NCI-H187 treated with DMSO at 0.1 percent for 48 hours (cell line): ENCODE data around the gene NCAM1.

Experiments
- DNase-seq: peaks from one replicate; lab custom pipeline; 2025; lab: John Stamatoyannopoulos, UW

NCAM1 gene

DNA sequence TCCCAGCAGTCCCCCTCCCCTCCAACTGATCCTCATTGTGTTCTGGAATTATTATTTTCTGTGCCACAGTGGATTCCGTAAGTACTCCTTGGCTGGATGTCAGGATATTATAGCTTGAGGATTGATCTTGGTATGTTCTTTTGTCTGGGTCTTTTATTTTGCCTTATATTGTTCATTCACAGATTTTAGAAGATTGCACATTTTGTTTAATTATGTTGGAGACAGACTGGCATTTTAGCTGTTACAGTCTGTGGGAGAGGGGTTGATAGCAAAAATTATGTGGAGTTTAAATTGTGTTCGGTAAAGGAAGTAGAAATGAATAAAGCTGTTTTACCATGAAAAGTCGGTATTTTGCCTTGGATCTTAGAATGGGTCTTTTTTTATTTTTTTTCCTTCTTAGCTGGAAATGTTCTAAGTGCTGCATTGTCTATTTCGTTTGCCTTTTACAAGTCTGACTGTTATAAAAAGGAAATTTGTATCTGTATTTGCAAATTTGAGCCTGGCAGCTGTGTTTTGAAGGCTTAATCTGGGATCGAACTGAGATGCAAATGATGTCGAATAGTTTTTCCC is 211.2 kb downstream of the NCAM1 start:
- DNase-seq = no peak

DNA sequence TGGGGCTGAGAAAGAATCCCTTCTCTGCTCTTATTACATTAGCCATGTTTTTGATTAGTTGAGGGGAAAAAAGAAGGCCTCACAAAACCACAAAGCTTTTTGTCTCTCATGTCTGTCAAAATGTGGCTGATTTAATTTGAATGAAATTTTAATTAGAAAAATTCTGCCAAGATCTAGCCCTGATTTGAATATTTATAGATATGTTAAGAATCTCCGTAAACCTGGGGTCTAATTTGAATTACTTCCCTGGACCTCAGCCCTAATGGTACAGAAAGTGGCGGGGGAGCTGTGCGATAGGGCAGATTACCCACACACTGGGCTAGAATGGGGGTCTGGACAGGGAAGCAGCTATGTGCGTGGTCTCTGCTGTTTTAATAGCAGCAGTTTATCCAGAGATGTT is 211.9 kb downstream of the NCAM1 start:
- DNase-seq = no peak

DNA sequence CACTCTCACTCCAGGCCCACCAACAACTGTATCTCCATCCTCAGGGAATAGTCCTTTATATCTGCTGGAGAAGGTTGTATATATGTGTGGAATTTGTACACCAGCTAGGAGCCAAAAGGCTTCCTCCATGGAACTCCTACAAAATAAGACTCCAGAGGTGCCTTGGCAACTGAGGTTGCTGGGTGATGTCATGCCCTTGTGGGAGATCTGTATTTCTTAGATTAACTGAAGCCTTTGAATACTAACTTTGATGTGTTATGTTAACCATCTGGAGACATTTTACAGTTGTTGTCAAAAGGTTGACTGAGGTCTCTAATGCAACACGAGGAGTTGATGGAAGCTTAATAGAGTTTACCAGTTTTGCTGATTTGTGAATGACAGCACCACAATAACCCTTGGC is 213.7 kb downstream of the NCAM1 start:
- DNase-seq = no peak

DNA sequence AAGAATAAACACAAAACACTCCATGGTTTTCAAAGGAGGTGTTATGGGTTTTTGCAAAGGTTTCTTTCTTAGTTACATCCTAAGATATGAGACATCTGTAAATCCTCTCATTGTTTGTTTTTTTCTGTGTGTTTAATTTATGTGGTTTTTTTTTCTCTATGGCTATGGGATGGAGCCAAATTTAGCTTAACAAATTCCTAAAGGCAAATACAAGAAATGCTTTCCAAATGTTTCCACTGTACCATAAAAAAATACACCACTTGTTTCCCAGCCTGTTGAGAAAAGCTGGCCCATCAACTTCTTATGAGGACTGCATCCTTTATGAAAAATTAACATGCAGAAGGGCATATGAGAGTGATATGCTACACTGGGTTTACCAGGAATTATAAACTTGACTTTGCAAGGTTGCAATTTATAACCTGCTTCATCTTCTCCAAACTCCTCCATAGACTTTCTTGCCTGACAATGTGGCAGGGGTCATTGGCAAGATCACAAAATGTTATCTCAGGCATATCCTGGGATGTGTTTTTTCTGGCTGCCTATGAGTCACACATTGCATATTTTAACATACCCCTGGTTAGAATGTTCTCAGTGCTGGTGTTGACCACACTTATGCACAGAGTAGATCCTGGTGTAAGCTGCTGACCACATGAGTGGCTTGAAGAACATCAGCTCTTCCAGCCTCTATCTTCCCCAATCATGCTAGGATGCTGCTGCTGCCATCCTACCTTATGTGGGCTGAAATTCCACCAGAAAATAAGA is 215.6 kb downstream of the NCAM1 start:
- no peak for DNase-seq

DNA sequence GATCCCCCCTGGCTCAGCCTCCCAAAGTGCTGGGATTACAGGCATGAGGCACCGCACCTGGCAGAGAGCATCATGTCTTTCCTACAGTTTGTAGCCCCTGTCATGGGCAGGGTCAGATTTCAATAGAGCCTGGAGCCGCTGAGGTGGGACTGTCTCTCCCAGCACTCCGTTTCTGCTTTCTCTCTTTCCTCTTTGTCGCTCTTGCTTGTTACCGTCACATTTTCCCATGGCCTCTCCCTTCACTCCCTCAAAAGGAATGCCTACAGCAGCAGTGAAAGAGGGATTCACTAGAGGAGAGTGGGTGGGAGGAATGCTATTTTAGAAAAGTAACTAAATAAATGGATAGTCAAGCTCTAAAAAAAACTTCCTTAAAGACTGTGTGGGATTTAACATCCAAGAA is 216.5 kb downstream of the NCAM1 start:
- no peak for DNase-seq

DNA sequence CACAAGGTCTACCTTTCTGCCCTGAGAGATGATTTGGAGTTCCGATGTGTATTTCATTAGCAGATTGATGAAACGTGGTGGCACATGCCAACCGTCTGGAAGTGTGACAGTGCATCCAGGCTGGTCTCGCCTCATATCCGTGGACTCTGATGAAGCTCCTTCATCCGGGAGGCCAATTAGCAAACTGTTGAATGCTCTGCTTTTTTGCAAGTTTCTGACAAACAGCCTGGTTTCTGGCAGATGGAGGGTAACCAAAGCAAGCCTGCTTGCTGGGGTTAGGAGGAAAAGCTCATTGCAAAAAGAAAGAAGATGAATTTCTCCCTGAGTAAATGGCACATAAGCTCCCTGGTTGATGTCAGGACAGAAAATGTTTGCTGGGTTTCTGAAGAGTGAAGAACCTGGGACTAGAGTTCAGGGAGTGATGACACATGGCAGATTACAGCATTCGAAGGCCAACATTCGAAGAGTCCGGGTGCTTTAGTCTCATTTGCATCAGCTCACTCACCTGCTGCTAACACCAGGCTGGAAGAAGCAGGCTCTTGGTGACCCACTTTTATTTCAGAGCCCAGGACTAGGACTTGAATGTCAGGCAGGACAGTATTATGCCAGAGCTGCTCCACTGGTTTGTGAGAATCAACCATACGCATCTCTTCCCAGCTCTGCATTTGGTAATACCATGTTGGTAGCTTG is 217.3 kb downstream of the NCAM1 start:
- no peak for DNase-seq

DNA sequence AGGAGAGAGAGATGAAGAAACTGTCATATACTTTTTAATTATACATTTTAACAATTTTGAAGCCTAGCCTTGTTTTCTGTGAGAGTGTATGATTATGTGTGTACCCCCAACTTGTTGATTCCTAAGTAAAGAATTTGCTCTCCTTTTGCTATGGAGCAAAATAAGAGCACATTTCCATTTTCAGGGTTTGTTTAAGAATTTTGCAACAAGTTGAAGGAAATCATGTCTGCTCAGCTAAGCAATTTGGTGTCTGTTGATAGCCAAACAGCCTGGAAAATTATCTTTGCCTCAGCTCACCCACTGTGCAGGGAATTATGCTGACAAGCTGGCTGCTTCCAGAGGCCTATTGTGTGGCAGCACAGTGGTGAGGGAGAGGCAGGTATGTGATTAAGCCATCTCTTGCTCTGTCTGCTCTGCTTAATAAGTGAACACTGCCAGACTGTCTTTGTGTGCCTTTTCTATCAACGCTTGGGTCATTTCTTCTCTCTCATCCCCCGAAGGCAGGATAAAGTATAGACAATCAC is 218.0 kb downstream of the NCAM1 start:
- DNase-seq = no peak

DNA sequence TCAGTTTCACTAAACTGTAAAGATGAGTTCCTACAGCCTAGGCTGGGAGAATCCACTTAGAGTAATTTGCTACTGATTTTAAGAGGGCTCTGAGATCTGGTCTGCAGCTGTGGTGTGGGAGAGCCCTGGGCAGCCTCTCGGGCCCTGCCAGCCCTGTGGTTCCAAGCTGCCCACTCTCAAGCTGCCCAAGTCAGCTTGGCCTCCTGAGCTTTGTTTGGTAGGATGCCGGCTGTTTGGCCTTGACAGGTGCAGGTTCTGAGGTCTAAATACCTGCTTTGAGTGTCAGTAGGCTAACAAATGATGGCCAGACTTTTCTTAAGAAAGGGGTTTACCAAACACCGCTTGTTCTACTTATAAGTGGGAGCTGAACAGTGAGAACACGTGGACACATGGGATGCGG is 219.9 kb downstream of the NCAM1 start:
- no peak for DNase-seq

DNA sequence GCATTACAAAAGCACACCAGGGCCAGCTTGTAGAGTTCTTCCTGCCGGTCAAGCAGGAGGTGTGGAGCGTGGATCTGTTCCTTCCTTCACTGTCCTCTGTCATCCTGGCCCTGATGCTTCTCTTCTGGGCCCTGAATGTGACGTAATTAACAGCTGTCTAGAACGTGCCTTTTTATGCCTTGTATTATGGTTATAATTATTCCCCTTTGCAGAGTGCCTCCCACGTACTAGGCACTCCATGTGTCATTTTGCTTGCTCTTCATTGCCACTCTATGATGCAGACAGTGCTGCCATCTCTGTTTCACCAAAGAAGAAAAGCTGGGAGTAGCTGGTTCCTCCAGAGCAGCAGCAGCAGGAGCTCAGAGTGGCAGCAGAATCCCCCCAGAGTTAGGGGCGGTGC is 221.1 kb downstream of the NCAM1 start:
- DNase-seq = no peak

DNA sequence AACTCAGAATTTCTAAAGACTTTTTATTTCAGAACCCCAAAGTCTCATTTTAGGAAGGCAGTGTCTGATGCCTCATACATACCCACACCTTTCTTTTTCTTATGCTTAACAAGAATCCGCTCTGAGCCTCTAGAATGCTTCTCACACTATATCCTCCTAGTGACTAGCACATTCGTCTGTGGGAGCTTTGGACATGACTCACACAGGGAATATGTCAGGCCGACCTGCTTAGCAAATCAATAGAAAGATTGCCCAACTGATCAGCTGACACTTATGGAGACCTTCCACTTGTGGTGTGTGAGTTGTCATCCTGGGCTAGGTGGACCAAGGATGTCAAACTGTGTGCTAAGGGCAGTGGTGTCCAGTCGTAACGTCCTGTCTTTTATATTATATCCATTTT is 223.3 kb downstream of the NCAM1 start:
- DNase-seq = no peak

DNA sequence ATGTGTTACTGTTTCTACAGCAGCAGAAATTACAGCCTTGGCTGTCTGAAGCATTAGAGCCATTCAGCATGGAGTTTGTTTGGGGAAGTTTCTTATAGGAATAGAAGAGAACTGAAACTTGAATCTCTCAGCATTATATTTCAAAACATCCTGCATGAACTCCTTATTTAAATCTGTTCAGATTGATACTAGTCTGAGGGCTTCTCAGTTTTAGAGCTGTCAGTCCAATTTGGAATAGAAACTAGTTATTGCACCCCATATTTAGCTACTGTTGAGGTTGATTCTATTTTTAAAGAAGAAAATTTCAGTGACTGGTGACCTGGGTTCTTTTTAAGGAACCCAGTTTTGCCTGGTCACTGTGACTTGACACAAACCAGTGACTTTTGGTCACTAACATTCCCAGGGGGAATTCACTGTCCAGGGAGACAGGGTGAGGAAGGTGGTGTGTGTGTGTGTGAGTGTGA is 227.2 kb downstream of the NCAM1 start:
- DNase-seq = no peak

DNA sequence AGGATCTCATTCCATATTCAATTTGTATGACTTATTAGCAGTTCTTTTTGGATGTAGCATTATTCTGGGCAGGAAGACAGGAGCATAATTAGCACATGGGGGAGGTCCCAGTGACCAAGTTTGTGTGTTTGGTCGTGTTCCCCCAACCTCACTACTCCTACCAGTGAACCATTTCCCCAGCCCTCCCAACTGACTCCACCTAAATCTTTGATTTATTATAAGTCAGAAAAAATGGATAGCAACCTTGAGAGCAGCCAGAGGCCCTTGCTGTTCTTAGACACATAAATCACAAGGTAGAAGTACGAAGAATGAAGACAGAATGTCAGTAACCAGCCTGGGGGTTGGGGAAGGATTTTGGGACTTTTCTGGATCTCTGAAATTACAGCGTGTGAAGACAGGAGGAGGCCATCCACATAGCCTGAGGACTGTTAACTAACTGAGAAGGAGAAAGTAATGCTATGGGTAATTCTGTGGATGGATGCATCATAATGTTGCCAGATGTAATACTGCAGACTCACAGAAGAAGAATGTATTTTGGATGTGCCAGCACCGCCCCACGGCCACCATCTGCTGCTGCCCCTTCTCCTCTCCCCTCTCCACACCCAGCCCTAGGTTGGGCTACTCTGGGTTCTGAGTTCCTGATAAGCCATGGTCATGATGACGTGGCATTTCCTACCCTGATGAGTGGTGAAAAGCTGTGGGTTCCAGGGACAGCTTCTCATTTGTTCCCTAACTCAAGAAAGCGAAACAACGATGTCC is 228.9 kb downstream of the NCAM1 start:
- no peak for DNase-seq

DNA sequence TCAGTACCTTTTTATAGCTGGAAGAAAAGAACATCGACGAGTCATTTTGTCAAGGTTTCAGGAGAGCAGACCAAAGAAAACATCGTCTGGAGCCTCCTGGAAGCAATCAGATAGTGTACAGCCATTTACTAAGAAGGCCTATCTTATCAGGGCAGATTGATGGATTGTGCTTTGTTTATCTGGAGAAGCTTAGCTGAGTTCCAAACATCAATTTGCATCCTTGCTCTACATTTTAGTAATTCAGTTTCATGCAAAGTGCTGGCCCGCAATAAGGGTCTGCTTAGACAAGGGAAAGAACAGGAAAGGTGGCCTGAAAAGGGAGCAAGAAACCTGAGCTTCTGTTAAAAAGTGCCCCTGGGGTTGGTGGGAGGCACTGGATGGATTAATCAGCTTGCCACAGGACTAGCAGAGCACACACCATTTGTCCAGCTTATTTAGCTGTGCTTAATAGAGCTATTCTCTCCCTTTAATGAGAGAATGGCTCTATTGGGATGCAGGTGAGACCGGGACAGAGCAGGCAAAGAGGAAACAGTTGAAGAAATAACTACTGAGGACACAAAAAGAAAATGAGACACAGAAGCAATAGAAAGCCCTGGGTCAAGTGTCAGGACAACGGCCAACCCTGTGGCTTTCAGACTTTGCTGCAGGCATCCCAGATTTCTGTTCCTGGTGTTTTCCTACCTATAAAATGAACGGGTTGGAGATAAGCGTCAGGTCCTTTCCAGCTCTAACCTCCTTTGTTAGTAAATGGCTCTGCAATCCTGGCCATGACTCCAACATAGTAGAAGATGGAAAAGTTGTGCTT is 231.1 kb downstream of the NCAM1 start:
- DNase-seq = no peak

DNA sequence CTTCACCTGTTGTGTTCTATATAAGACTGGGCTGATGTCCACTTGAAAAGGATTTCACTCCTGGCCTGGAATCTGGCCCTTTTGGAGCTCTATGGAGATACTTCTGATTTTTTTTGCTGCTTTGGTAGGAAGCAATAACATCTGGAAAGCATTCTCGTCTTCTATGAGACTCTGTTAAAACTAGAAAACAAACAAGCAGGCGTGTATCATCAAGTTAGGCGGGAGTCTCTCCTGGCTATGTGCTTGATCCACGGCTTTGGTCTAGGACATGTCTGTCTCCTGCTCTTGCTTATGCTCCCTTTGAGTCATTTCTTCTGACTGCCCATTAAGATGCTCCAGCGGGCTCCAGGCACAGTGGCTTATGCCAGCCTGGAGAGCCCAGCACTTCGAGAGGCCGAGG is 231.8 kb downstream of the NCAM1 start:
- DNase-seq = no peak

DNA sequence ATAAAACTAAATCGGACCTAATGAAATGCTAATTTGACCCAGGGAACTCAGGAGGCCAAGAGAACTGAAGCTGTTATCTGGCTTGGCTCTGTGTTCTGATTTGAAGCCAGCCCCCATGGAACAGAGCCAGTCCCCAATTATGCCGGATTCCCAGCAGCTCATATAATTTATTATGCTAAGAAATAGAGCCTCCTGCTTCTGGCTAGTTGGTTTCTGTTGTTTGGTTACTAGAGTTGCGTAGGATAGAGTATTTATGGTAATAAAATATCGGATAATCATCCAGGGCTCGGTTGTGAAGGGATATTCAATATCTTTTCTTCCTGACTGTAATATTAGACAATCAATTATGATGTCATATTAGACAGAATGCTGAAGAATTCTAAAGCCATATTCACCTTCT is 232.7 kb downstream of the NCAM1 start:
- DNase-seq = no peak

DNA sequence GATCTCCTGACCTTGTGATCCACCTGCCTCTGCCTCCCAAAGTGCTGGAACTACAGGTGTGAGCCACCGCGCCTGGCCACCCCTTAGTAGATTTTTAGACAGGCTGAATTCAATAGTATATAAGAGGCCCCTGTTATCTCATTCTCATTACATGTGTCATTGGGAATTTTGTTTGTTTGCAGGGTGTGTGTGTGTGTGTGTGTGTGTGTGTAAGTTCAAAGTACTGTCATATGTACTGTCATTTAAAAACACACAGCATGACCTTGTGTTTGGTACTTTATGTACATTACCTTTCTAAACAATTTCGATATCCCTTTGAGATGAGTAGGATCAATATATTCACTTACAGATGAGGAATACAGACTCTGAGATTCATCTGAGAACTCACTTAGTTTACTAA is 234.5 kb downstream of the NCAM1 start:
- DNase-seq = no peak

DNA sequence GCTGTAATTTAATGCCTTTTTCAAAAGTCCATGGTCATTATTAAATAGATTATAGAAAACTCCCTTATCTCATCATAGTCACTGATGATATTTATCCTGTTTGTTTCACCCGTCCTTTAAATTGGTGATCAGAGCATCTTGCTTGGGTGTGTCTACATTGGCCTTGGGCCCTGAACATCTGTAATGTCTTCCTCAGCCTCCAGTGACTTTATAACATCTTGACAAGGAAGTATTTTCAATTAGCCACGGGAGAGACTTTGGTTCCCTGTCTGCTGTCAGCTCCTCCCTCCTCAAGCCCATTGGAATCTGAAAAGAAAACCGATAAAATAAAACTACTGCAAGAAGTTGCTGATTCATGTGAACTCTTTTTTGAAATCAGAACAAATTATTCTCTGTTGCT is 236.2 kb downstream of the NCAM1 start:
- DNase-seq = no peak

DNA sequence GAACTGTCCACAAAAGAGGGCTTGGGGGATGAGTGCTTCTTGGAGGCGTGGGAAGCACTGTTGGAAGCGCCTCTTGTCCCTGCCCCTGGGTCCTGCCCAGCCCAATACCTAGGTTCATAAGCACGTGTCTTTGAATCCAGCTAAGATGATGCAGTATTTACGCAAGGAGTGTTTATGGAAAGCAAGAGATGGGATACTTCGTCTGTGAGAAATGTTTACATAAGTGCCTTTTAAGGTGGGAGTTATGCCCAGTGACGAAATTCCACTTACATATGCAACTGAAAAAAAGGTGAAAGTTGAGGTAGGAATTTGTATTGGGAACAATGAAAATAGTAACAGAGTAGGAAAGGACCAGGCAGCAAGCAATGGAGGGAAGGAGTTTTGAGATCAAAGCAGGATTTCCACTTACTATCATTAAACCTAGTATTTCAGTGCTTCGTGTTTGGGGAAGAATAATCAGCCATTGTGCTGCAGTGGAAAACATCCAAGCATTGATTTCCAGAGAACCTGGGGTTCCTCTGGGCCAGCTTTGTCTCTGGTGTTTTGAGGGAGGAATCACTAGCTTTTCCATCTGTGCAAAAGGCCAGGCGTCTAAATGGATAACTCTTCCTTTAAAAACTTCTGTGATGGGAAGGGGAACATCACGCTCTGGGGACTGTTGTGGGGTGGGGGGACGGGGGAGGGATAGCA is 237.9 kb downstream of the NCAM1 start:
- no peak for DNase-seq

DNA sequence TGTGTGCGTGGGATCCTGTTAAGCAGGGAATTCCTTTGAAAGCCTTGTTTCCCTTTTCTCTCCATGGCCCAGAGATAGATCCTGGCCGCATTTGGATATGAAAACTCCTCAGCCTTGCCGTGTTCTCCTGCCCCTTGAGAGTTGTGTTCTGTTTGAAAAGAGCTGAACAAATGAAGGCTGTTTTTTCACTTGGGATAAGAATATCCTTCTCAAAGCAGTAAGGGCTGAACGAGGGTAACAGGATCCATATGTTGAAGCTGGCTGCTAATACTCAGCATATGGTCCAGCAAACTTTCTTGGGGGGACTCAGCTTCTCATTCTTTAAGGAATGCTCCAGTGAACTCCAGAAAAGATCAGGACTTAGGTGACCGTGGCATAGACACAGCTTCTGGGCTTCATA is 238.6 kb downstream of the NCAM1 start:
- DNase-seq = no peak

DNA sequence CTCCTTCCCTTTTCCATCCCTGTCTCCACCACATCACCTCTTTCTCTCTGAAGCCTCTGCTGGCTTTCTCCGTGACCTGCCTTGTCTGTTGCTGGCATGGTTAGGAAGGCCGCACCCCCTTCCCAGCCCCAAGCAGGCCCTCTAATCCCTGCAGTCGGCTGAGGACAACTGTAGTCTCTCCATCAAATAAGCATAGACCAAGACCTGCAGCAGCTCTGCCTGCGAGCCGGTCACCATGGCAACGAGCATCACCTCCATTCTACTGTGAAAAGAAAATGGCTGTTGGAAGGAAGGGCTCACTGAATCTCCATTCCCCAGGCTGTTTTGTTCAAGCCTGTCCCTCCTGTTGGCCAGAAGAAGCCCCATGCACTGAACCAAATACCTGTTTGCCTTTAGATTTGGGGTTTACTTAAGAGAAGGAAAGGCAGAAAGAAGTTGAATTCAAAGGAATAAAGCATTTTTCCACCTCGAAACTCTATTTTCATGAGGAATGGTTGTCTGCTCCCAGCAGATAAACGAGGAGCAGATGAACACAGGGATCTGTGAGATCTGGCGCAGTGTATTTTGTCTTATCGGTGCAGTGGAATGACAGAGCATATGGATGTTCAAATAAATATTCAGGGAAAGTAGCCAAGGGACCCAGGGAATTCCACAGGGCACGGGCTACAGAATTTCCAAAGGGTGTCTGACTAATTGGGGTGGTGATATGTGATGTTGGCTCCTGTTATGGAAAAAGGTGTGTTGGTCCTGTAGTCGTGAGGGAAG is 240.0 kb downstream of the NCAM1 start:
- DNase-seq = no peak
